Cardiac fibroblast (primary cell): ENCODE results near the gene TP53.

Experiments
- DNase-seq, 2 donors: peaks; one replicate each; pipeline versions ENCODE4 v3.0.0 to v3.0.0-alpha.2; 2010; ENCODE audit warnings: low read depth in 2 of 2
- H3K4me3 ChIP-seq, 2 donors: replicated peaks in 1 of 2; 1 replicate in 1 of 2; 2 replicates in 1 of 2; pipeline ENCODE4 v1.5.1; 2011; ENCODE audit warnings: low read depth in 2 of 2, low read length in 2 of 2, mild to moderate bottlenecking in 2 of 2, moderate library complexity in 1 of 2
- CTCF ChIP-seq: IDR thresholded peaks from one replicate; pipeline ENCODE4 v1.5.1; 2011; ENCODE audit warnings: low read depth, mild to moderate bottlenecking, low read length, inconsistent platforms

TP53 gene

GRCh38 chr17:7652388-7653356 lies 34.6 kb downstream of the TP53 start:
- DNase-seq = no peak
- no peak overlapping the region for H3K4me3 ChIP-seq
- no peak for TF ChIP-seq CTCF

- H3K4me3 ChIP-seq = no peak overlapping the region
- DNase-seq = no peak
- no peak for TF ChIP-seq CTCF
Measured at GRCh38 chr17:7651665-7652387, 35.5 kb downstream of the TP53 start.

- TF ChIP-seq CTCF = no peak
- DNase-seq = no peak
- peak overlapping the region; percentile 32 for H3K4me3 ChIP-seq
Measured at GRCh38 chr17:7651097-7651664, 36.1 kb downstream of the TP53 start.

- no peak for TF ChIP-seq CTCF
- H3K4me3 ChIP-seq = peak within 1 kb of the TSS; percentile 32
Measured at GRCh38 chr17:7650509-7651096, 36.7 kb downstream of the TP53 start, which contains the start of gene ATP1B2. ATP1B2 (plus strand) TSS chr17:7650926; CDS start chr17:7651519, 593 bp downstream.

GRCh38 chr17:7647018-7647417 lies 40.3 kb downstream of the TP53 start:
- no peak for DNase-seq
- no peak overlapping the region for H3K4me3 ChIP-seq
- no peak for TF ChIP-seq CTCF

More at GRCh38 chr17:7650509-7651096, 36.7 kb downstream of the TP53 start, which contains the start of gene ATP1B2:
- peak; percentile 25 to 51 for DNase-seq

GRCh38 chr17:7646457-7646856 lies 40.8 kb downstream of the TP53 start:
- no peak for TF ChIP-seq CTCF
- H3K4me3 ChIP-seq = no peak overlapping the region
- DNase-seq = no peak
